T-helper 1 cell (primary cell): ENCODE measurements around the gene ZNF436.
A peak's percentile ranks its signal among the peaks of the same experiment; 100 is the strongest.

Experiments used
- DNase-seq, 5 donors: peaks; one replicate each; pipeline ENCODE4 v3.0.0-alpha.2; 2012 to 2020
- total RNA-seq, 4 donors: gene quantifications; one replicate each; lab custom pipeline; 2026; lab: John Stamatoyannopoulos, UW

Gene ZNF436
- total RNA-seq: 9.9 to 20.9 (median 13.3) reads per million in 4 donors

- DNase-seq: peak in 2 of 5 donors; percentile 23 to 42
Observed at GRCh38 chr1:23369335-23370013, at the start of gene ZNF436. ZNF436 (minus strand) TSS chr1:23369836; CDS start chr1:23368005, 1,831 bp downstream.

GRCh38 chr1:23419180-23419579 is 49.5 kb upstream of the ZNF436 start:
- no peak for DNase-seq

- DNase-seq: no peak
Observed at GRCh38 chr1:23417570-23417969, 47.9 kb upstream of the ZNF436 start.

- no peak for DNase-seq
Observed at GRCh38 chr1:23416964-23417363, 47.3 kb upstream of the ZNF436 start.

DNA sequence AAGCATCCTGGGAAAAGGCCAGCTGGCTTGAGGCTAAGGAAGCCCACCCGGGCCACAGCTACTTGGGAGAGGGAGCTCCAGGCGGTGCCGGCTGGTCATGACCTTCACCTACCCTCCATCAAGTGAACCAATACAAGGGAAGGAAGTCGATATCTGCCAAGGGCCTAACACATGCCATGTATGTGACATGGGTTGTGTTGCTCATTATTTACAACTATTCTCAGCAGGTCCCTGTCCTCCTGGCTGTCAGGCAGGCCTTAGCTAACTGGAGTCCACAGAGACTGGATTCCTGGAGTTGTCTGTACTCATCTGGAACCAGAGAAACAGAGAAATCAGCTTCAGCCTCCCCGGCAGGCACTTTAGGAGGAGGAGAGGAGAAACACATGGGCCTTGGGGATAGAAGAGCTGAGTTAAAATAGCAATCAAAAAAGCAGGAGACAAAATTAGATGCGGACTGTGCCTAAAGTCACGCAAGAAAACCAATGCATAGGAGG is 39.2 kb upstream of the ZNF436 start:
- no peak for DNase-seq

GRCh38 chr1:23407016-23407630 is 37.5 kb upstream of the ZNF436 start:
- no peak for DNase-seq

GRCh38 chr1:23405946-23406345 is 36.3 kb upstream of the ZNF436 start:
- DNase-seq: no peak

DNA sequence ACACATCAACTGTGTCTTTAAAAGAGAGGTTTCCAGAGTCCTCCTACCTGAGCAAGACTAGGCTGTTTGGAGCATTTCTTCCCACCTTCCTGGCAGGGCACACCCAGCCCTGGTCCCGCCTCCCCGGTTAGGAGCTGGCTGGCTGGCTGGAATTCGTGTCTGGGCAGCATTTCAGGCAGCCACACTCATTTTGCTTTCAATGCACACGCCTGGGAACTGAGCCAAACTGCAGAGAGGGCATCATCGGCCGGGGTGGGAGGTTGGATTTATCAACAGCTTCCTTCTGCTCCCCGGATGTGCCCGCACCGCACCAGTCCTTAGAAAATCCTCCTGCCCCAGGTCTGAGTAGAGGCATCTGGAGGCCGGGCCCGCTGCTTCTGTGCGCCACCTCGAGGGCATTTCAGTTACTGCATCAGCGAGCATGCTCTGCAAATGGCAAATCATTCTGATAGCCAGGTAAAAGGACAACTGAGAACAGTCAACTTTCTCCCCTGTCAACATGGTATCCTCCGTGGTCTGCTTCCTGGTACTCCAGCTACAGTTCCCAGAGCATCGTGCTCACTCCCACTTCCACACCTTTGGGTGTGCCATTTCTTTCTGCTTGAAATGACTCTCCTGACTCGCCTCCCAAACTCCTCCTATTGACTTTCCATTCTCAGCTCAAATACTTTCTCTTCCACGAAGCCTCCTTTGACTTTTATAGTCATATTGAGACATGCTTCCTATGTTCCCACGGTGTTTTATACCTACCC is 34.3 kb upstream of the ZNF436 start:
- peak; percentile 46 to 76 (median 68) for DNase-seq

GRCh38 chr1:23403355-23403734 is 33.7 kb upstream of the ZNF436 start:
- DNase-seq: no peak

DNA sequence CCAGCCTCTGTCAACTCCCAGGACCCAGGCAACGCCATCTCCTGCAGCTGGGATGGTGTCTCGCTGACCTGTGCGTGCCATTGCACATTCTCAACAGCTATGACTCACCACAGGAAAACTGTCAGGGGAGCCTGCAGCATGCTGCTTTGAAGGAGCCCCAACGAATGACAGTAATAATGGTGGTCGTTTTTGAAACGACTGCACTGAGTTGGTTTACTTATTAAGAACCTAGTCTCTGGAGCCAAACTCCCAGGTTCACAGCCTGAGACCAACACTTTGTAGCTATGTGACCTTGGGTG is 33.4 kb upstream of the ZNF436 start:
- no peak for DNase-seq

DNA sequence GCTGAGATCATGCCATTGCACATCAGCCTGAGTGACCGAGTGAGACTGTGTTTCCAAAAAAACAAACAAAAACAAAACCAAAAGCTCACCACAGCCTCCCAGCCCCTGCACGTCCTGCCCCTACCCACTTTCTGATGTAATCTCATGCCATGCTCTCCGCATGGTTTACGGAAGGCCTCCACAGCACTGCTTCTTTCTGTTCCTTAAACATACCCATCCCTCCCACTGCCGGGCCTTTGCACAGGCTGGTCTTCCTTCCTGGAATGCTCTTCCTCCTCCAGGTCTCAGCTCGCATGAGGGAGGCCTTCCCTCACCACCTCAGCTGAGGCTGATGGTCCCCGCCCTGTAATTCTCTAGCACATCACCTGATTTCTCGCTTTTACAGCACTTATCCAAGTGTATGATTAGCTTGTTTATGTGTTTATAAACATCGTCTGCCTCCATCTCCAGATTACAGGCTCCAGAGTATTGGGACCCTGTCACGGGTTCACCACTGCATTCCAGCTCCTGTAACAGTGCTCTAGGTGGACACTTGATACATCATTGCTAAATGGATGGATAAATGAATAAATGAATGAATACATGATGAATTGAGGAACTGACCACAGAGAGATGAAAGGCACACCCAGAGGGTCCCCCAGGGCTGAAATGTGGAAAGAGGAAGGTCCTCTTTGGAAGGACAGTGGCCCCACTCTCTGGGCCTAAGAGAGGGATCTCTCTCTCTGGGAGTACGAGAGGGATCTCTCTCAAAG is 32.8 kb upstream of the ZNF436 start:
- no peak for DNase-seq

DNA sequence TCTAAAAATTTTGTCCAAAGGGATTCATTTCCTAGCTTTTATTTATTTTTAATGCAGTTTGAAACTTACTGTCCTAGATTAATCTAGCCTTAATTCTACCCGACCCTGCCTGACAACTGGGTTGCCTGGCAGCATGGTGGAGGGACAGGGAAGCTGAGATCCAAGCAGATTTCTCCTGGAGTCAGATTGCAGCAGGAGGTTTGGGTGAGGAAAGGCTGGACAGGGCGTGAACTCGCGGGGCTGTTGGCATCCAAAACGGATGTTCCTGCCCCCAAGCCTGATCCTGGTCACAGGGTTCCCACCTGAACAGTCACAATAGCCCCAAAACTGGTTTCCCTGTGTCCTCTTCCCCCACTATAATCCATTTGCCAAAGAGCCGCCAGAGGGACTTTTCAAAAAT is 31.7 kb upstream of the ZNF436 start:
- no peak for DNase-seq

DNA sequence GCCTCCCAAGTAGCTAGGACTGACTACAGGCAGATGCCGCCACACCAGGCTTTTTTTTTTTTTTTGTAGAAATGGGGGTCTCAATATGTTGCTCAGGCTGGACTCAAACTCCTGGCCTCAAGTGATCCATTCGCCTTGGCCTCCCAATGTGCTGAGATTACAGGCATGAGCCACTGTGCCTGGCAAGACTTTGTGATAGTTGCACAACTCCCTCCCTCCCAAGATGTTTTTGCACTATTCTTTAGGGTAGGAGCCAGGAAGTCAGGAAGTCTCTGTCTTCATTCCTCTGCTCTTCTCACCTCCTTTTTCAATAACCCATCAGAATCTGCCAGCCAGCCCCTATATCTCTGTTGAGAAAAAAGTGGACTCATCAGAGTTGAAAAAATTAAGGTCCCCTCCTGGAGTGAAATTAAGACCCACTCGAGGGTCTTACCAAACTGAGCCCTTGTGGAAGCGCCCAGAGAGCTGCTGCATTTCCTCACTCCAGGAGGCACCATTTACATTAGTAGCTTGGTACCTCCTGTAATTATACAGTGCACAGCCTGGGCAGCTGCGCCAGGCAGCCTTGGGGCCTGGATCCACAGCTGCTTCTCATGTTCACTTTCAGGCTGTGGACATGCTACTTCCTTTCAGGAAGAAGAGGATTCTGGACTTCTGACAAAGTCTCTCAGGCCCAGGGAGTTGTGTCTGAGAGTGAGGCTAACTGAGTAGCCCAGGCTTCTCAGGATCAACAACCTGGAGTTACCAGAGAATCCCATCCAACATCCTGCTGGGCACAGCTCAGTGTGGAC is 30.9 kb upstream of the ZNF436 start:
- DNase-seq: no peak

DNA sequence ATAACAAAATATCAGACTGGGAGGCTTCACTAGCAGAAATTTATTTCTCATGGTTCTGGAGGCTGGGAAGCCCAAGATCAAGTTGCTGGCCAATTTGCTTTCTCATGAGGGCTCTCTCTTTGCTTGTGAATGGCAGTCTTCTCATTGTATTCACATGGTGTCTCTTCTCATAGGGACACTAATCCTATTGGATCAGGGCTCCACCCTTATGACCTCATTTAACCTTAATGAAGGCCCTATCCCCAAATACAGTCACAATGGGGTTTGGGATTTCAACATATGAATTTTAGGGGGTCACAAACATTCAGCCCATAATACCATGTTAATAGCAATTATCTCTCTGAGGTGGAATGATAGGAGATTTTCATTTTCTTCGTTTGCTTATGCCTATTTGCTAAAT is 29.6 kb upstream of the ZNF436 start:
- no peak for DNase-seq

DNA sequence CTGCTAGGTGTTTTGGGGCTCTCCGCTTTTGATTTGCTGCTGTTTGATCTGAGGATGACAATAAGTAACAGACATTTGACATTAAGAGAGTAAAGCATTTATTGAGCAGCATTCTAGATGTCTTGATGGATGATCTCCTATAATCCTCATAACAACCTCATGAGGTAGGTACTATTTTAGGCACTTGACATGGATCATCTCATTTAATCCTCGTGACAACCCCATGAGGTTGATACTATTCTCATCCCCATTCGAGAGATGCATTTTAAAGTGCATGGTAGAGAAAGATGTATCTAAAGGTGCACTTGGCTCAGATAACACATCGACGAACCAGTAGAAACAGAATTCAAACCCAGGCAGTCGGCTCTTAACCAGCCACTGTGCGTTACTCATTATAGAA is 28.3 kb upstream of the ZNF436 start:
- DNase-seq: no peak

- DNase-seq: no peak
Observed at GRCh38 chr1:23396380-23396779, 26.7 kb upstream of the ZNF436 start.

GRCh38 chr1:23395849-23396248 is 26.2 kb upstream of the ZNF436 start:
- no peak for DNase-seq

DNA sequence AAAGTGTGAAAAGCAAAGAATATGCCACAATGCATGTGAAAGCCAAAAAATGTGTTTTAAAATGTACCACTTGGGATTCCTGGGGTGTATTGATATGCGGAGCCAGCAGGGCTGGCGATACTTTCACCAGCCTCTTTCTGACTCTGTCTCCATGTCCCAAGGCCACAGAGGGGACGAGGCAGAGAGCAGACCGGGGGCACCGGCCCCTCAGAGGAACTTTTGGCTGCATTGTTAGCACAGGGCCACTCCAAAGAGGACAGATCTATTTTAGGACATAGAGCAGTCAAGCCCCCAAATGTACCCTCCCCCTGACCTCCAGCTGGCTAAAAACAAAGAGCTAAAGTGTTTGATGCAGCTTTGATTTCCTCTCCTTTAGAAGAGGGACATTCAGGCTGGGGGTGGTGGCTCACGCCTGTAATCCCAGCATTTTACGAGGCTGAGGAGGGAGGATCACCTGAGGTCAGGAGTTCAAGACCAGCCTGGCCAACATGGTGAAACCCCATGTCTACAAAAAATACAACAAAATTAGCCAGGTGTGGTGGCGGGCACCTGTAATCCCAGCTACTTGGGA is 25.6 kb upstream of the ZNF436 start:
- no peak for DNase-seq

- no peak for DNase-seq
Observed at GRCh38 chr1:23394684-23395083, 25.0 kb upstream of the ZNF436 start.

DNA sequence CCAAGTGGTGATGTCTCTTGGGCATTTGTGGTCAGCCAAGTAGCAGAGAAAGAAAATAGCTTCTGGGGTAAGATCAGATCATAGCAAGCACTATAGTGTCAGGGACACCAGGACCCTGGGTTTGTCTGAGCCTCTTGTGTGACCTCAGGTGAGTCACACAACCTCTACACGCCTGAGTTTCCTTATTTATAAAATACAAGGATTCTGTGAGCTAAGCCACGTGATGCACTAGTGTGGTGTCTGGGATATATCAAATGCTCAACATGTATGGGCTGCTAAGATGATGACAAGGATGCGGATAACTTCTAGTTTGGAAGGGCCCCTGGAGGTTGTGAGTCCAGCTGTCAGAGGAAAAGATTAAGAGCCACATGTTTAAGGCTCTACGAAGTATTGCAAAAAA is 24.5 kb upstream of the ZNF436 start:
- no peak for DNase-seq

DNA sequence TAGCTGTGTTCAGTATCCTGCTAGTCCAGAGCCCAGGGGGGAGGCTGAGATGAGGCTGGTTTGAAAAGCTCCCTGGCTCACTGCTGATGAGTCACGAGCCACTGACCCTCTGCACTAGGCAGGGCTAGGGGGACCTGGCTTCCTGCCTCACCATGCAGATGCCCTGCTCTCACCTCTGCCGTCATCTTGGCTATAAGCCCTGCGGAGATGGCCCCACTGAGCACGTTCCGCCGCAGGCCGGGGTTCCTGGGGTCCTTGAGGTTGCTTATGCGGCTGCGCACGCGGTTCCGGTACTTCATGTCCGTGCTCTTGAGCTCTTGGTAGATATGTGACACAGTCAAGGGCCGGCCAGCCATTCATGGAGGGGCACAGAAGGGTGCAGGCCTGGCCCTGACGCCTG is 24.1 kb upstream of the ZNF436 start:
- no peak for DNase-seq
